ENCODE results near the gene LTB4R2.

GRCh38 chr14:24261969-24262327, 48.0 kb upstream of the LTB4R2 start:
- TF ChIP-seq CTCF (IDR thresholded peaks at IDR 0.05), result no peak
- TF ChIP-seq POLR2AphosphoS5 (IDR thresholded peaks at IDR 0.05), result no peak
- TF ChIP-seq POLR2A (IDR thresholded peaks at IDR 0.05), result no peak

Data from gastroesophageal sphincter (tissue), 3 donors.